Measurements from ENCODE around the gene INPP5J.

DNA sequence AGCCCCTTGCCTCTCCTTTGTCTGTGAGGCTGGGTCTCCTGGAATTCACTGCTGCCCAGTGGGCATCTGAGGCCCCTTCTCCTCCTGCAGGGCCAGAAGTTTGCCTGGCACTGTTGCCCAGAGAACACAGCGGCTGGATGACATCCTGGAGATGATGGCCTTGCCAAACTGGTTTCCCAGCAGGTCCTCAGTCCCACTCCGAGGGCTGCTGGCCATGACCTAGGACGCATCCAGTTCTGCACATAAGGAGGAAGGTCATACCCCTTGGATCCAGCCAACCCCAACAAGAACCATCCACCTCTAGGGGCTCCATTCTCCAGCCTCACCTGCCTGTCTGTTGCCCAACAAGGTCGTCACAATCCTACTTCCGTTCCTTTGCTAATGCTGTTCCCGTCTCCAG lies 45.1 kb upstream of the INPP5J start:
- TF ChIP-seq, protein P1, sequence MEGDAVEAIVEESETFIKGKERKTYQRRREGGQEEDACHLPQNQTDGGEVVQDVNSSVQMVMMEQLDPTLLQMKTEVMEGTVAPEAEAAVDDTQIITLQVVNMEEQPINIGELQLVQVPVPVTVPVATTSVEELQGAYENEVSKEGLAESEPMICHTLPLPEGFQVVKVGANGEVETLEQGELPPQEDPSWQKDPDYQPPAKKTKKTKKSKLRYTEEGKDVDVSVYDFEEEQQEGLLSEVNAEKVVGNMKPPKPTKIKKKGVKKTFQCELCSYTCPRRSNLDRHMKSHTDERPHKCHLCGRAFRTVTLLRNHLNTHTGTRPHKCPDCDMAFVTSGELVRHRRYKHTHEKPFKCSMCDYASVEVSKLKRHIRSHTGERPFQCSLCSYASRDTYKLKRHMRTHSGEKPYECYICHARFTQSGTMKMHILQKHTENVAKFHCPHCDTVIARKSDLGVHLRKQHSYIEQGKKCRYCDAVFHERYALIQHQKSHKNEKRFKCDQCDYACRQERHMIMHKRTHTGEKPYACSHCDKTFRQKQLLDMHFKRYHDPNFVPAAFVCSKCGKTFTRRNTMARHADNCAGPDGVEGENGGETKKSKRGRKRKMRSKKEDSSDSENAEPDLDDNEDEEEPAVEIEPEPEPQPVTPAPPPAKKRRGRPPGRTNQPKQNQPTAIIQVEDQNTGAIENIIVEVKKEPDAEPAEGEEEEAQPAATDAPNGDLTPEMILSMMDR (IDR thresholded peaks at IDR 0.05; ENCODE audit: insufficient read depth, low read length, poor library complexity, severe bottlenecking), result no peak
- TF ChIP-seq EZH2phosphoT487 (conservative IDR thresholded peaks at IDR 0.05; ENCODE audit: low read length), result no peak

Data from SU-DHL-6 (cell line).